ENCODE data around the gene TSR3. TPM values are rescaled to one million over a fixed set of nuclear protein-coding genes. Genes with fewer than 3 reads are reported as not detected.

Gene TSR3
- total RNA-seq, 1 donor from 2014 or later, result 123 TPM

GRCh38 chr16:1377406-1378010 lies 25.8 kb upstream of the TSR3 start:
- no peak for TF ChIP-seq CTCF (conservative IDR thresholded peaks at IDR 0.05; ENCODE audit: low read depth, low read length)
- DNase-seq (ENCODE audit: low read depth), result no peak
- no peak overlapping the region for H3K4me3 ChIP-seq (ENCODE audit: low read depth, low read length)

DNA sequence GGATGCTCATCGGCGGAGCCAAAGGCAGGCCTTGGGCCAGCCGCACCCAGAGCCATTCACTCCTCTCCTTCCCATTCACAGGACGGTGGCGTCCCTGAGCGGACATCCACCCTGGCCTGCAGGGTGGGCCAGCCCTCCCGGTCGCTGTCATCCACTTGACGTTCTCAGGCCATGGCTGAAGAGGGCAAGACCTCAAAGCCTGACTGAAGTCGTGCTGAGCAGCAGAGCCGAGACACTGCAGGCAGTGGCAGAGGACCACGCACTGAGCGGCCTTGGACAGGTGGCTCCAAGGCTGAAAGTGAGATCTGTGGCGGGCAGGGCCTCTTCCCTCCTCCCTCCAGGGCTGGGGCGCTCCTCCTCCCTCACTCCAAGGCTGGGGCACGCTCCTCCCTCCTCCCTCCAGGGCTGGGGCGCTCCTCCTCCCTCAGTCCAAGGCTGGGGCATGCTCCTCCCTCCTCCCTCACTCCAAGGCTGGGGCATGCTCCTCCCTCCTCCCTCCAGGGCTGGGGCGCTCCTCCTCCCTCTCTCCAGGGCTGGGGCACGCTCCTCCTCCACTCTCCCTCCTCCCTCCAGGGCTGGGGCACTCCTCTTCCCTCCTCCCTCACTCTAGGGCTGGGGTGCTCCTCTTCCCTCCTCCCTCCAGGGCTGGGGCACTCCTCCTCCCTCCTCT lies 24.2 kb upstream of the TSR3 start:
- DNase-seq (ENCODE audit: low read depth), result no peak
- TF ChIP-seq CTCF (conservative IDR thresholded peaks at IDR 0.05; ENCODE audit: low read depth, low read length), result no peak
- no peak overlapping the region for H3K4me3 ChIP-seq (ENCODE audit: low read depth, low read length)

GRCh38 chr16:1375298-1375640 lies 23.6 kb upstream of the TSR3 start:
- DNase-seq (ENCODE audit: low read depth), result no peak
- TF ChIP-seq CTCF (conservative IDR thresholded peaks at IDR 0.05; ENCODE audit: low read depth, low read length), result no peak
- H3K4me3 ChIP-seq (ENCODE audit: low read depth, low read length), result no peak overlapping the region

GRCh38 chr16:1374418-1375297 lies 23.0 kb upstream of the TSR3 start:
- no peak for TF ChIP-seq CTCF (conservative IDR thresholded peaks at IDR 0.05; ENCODE audit: low read depth, low read length)
- no peak overlapping the region for H3K4me3 ChIP-seq (ENCODE audit: low read depth, low read length)
- DNase-seq (ENCODE audit: low read depth), result no peak

GRCh38 chr16:1372292-1372950 lies 20.7 kb upstream of the TSR3 start:
- DNase-seq (ENCODE audit: low read depth), result no peak
- no peak for TF ChIP-seq CTCF (conservative IDR thresholded peaks at IDR 0.05; ENCODE audit: low read depth, low read length)
- H3K4me3 ChIP-seq (ENCODE audit: low read depth, low read length), result no peak overlapping the region

DNA sequence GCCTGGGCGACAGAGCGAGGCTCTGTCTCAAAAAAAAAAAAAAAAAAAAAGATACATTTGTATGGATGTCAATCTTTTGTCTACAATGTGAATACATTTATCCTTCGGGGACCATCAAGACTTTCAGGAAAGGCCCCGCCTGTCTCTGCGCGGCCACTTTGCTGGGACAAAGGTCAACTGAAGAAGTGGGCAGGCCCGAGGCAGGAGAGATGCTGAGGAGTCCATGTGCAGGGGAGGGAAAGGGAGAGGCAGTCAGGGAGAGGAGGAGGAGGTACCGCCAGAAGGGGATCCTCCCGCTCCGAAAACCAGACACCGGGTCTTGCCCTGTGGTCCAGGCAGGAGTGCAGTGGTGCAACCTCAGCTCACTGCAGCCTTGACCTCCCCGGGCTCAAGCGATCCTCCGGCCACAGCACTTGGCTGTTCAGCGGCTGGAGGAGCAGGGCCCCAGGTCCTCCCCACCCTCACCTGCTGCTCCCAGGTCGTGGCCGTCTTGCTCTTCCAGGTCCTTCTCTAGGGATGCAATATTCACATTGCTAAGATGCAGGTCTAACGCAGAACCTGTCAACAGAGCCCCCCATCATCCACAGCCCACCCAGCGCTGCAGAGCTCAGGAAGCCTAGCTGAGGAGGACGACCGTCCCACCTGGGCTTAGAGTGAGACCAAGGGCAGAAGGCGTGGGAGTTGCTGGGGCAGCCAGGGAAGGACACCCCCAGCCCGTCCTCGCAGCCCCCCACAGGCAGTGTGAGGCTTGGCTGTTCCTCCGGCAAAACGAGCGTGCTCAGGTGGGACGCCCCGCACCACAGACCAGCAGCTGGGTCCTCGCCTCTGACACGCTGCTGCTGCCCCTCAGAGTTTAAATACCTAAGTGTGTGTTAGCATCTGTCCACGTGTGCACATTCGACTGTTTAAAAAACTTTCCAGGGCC lies 19.6 kb upstream of the TSR3 start:
- H3K4me3 ChIP-seq (ENCODE audit: low read depth, low read length), result no peak overlapping the region
- TF ChIP-seq CTCF (conservative IDR thresholded peaks at IDR 0.05; ENCODE audit: low read depth, low read length), result no peak
- no peak for DNase-seq (ENCODE audit: low read depth)

Data from epithelial cell of proximal tubule (primary cell).